GM12878 (cell line): ENCODE results near the gene AP3M1. TPM values are rescaled to one million over a fixed set of nuclear protein-coding genes. Genes with fewer than 3 reads are reported as not detected.

ENCODE experiments used
- ATAC-seq: fragments of 200-7000 bp; cut with Tn5 transposase; 3 replicates; pipeline ENCODE4 v1.9.1; 2020; ENCODE audit warnings: mild to moderate bottlenecking, moderate library complexity
- BruUV-seq: library from RNA; stranded (reverse); fragments of 400-500 nt; replicated peaks from 2 replicates; lab custom pipeline; 2021; lab: Mats Ljungman, UMichigan
- CTCF ChIA-PET: fragments of 300-600 bp; sonication (Branson Sonifier 250); formaldehyde crosslinking; extraction: SDS; loops from one replicate; lab custom pipeline; 2021; ENCODE audit warnings: inconsistent platforms; lab: Yijun Ruan, JAX
- POLR2A ChIA-PET: fragments of 350-600 bp; formaldehyde crosslinking; extraction: SDS; loops from one replicate; lab custom pipeline; 2021; ENCODE audit warnings: inconsistent platforms; lab: Charles Lee
- RAD21 ChIA-PET: fragments of 300-600 bp; sonication (Branson Sonifier 250); formaldehyde crosslinking; loops from one replicate; lab custom pipeline; 2023; ENCODE audit warnings: antibody characterized with exemption; ENCODE audit not compliant: unreplicated experiment; lab: Charles Lee
- SMC1A ChIA-PET: fragments of 300-600 bp; sonication (Branson Sonifier 250); formaldehyde crosslinking; loops from one replicate; lab custom pipeline; 2023; ENCODE audit not compliant: unreplicated experiment, uncharacterized antibody; lab: Charles Lee
- DNase-seq: peaks from one replicate; pipeline ENCODE4 v3.0.0-alpha.2; 2011; ENCODE audit warnings: low read depth, low spot score
- FAIRE-seq: peaks from 3 replicates; lab custom pipeline; 2011; peaks lifted over from hg19 to GRCh38; lab: Jason Lieb, UNC
- H2AFZ ChIP-seq: 2 replicates; pipeline ENCODE4 v1.6.0; 2011; ENCODE audit warnings: low read depth, low read length, control low read depth; ENCODE audit not compliant: control insufficient read depth
- H3K27ac ChIP-seq: 2 replicates; pipeline ENCODE4 v1.5.1; 2011; ENCODE audit warnings: control low read depth; ENCODE audit not compliant: control insufficient read depth, insufficient read depth
- H3K27me3 ChIP-seq, 2 experiments: replicated peaks in 1 of 2; 2 replicates each; pipeline versions ENCODE4 v1.6.0 to v1.6.1; 2011; ENCODE audit warnings: low read length in 1 of 2; ENCODE audit not compliant: control insufficient read depth in 2 of 2, insufficient read depth in 2 of 2
- H3K36me3 ChIP-seq, 2 experiments: 2 replicates each; pipeline ENCODE4 v1.5.1; 2011; ENCODE audit warnings: low read length in 1 of 2; ENCODE audit not compliant: control insufficient read depth in 2 of 2, insufficient read depth in 2 of 2
- H3K4me1 ChIP-seq: 2 replicates; pipeline ENCODE4 v1.6.1; 2011; ENCODE audit warnings: mild to moderate bottlenecking, low read length, moderate library complexity, mixed read lengths; ENCODE audit not compliant: control insufficient read depth, insufficient read depth
- H3K4me2 ChIP-seq: 2 replicates; pipeline ENCODE4 v1.6.0; 2011; ENCODE audit warnings: control low read depth; ENCODE audit not compliant: control insufficient read depth, insufficient read depth
- H3K4me3 ChIP-seq: fragments of 200-600 bp; sonication (generic); 2 replicates; pipeline ENCODE4 v1.5.1; 2016
- H3K79me2 ChIP-seq: 2 replicates; pipeline ENCODE4 v1.6.0; 2011; ENCODE audit warnings: low read length; ENCODE audit not compliant: control insufficient read depth, insufficient read depth
- H3K9ac ChIP-seq: 2 replicates; pipeline ENCODE4 v1.8.0; 2011; ENCODE audit warnings: low read length, control low read depth, mixed read lengths; ENCODE audit not compliant: control insufficient read depth, insufficient read depth
- H3K9me3 ChIP-seq: replicated peaks from 3 replicates; pipeline ENCODE4 v1.5.1; 2011; ENCODE audit warnings: mild to moderate bottlenecking, low read length; ENCODE audit not compliant: control insufficient read depth, insufficient read depth
- H4K20me1 ChIP-seq: 2 replicates; pipeline ENCODE4 v1.6.0; 2011; ENCODE audit not compliant: control insufficient read depth, insufficient read depth
- SPI1 ChIP-seq: IDR thresholded peaks from 2 replicates; pipeline ENCODE4 v1.6.1; 2011; ENCODE audit warnings: low read depth, mild to moderate bottlenecking, low read length, moderate library complexity, borderline replicate concordance; ENCODE audit not compliant: insufficient read depth
- ZBTB40 ChIP-seq: fragments of 450-650 bp; IDR thresholded peaks from 2 replicates; pipeline ENCODE4 v1.6.1; 2016; ENCODE audit warnings: mild to moderate bottlenecking, moderate library complexity, borderline replicate concordance
- WGBS: methylation state at CpG from one replicate; pipeline ENCODE4 v1.1.6; 2016; ENCODE audit warnings: low lambda C conversion rate; ENCODE audit not compliant: insufficient replicate concordance, insufficient coverage; ENCODE audit errors: missing lambda C conversion rate; 5-methylcytosine and 5-hydroxymethylcytosine counted together
- in situ Hi-C: fragments of 300-500 bp; cut with MboI; formaldehyde crosslinking; loops from 9 replicates; pipeline ENCODE4 v1.14.3; 2018; ENCODE audit warnings: mixed read lengths
- intact Hi-C: fragments of 100-400 bp; cut with micrococcal nuclease; formaldehyde crosslinking; loops from one replicate; pipeline ENCODE4 v1.14.2; 2022; ENCODE audit not compliant: unreplicated experiment
- polyA plus RNA-seq, 11 experiments: library from polyadenylated mRNA; depleted of rRNA in 4 of 11; unstranded in 6 of 11; stranded (reverse) in 5 of 11; fragments of >200 nt; fragmentation: Nextera tagmentation in 4 of 11; fragmentation: Illumina TruSeq in 1 of 11; extraction: Ambion mirVana in 4 of 11; extraction: Trizol in 1 of 11; gene quantifications; 1 replicate in 1 of 11; 2 replicates in 10 of 11; pipeline versions ENCODE4 v1.2.1 to v1.2.3, GENCODE V29; 2011 to 2016; ENCODE audit warnings: inconsistent platforms in 2 of 11, missing spikeins in 2 of 11, low read depth in 1 of 11
- total RNA-seq, 4 experiments: library from RNA; depleted of rRNA in 3 of 4; stranded (reverse); fragments of >200 nt in 3 of 4; fragmentation: Illumina TruSeq in 1 of 4; extraction: Trizol in 1 of 4; gene quantifications; 2 replicates each; pipeline versions ENCODE4 v1.2.1 to v1.2.3, GENCODE V29; 2013 to 2021

The AP3M1 gene
- total and polyA plus RNA-seq, 10 of the 15 experiments (the other 5 are each of a cell fraction or from before 2014, with no cell fraction given) = 22.1 to 83.4 (median 47.7) TPM

GRCh38 chr10:74099836-74100235 is 50.8 kb downstream of the AP3M1 start (continued):
- TF ChIP-seq ZBTB40 = no peak

GRCh38 chr10:74099420-74099819 is 51.2 kb downstream of the AP3M1 start:
- no peak overlapping the region for H3K9ac ChIP-seq
- BruUV-seq = no TSS peak
- H3K36me3 ChIP-seq = peaks cover 0 to 10% of the 10 kb centered on the region in 2 experiments; a peak in 1 of 4 replicates
- ChIA-PET RAD21 (interaction anchor here (1.0 to 1.3 kb wide), 3 partner anchors 9 to 105 kb away, joined by 3 to 4 read pairs (median 3); no protein-coding TSS in a partner anchor), CTCF (interaction anchor here (0.7 to 13.9 kb wide), 11 partner anchors 9 to 219 kb away, joined by 3 to 185 read pairs (median 3); no protein-coding TSS in a partner anchor), POLR2A (interaction anchor here (1.3 kb wide), 2 partner anchors 10 to 22 kb away, joined by 3 read pairs; no protein-coding TSS in a partner anchor), SMC1A (interaction anchor here (0.7 to 2.0 kb wide), 10 partner anchors 18 to 213 kb away, joined by 3 to 9 read pairs (median 3); no protein-coding TSS in a partner anchor)
- no peaks in the 10 kb centered on the region for H3K27me3 ChIP-seq
- intact Hi-C loops (loop anchor here (5.0 kb wide), 1 partner anchor 142 kb away; no protein-coding TSS in a partner anchor), in situ Hi-C loops (loop anchor here (25.0 kb wide), 1 partner anchor 212 kb away; no protein-coding TSS in a partner anchor)
- H4K20me1 ChIP-seq = no peaks in the 10 kb centered on the region
- no peak overlapping the region for H2AFZ ChIP-seq
- no peak for ATAC-seq
- no peaks in the 10 kb centered on the region for H3K79me2 ChIP-seq
- no peak overlapping the region for H3K4me2 ChIP-seq
- 78% methylated on average over 3 of the region's 3 CpGs for WGBS
- no peak for FAIRE-seq
- no peak for DNase-seq
- peaks cover 8% of the 10 kb centered on the region for H3K4me1 ChIP-seq
- no peak overlapping the region for H3K27ac ChIP-seq
- no peak for TF ChIP-seq SPI1
- no peak overlapping the region for H3K4me3 ChIP-seq
- no peaks in the 10 kb centered on the region for H3K9me3 ChIP-seq
